HepG2 (cell line): ENCODE results near the gene MASP1. TPM values are rescaled to one million over a fixed set of nuclear protein-coding genes. Genes with fewer than 3 reads are reported as not detected.

Experiments used
- ATAC-seq: fragments of 200-7000 bp; cut with Tn5 transposase; 3 replicates; pipeline ENCODE4 v1.9.1; 2020; ENCODE audit warnings: mild to moderate bottlenecking, moderate library complexity
- BruUV-seq: library from RNA; stranded (reverse); fragments of 400-500 nt; replicated peaks from 2 replicates; lab custom pipeline; 2021; lab: Mats Ljungman, UMichigan
- CTCF ChIA-PET: fragments of 300-600 bp; formaldehyde crosslinking; extraction: SDS; loops from one replicate; lab custom pipeline; 2021; ENCODE audit warnings: low total read pairs, inconsistent platforms, low intra/inter-chr PET ratio; lab: Yijun Ruan, JAX
- POLR2A ChIA-PET: fragments of 350-600 bp; sonication (Branson Sonifier 250); formaldehyde crosslinking; loops from one replicate; lab custom pipeline; 2020; ENCODE audit warnings: antibody characterized with exemption, inconsistent platforms; lab: Yijun Ruan, JAX
- DNase-seq: peaks from one replicate; pipeline ENCODE4 v3.0.0-alpha.2; 2015; ENCODE audit warnings: low spot score
- FAIRE-seq: peaks from 3 replicates; lab custom pipeline; 2011; peaks lifted over from hg19 to GRCh38; lab: Jason Lieb, UNC
- H2AFZ ChIP-seq: one replicate; pipeline ENCODE4 v1.6.1; 2011; ENCODE audit warnings: low read length, inconsistent platforms
- H3K27ac ChIP-seq: fragments of 300-600 bp; 3 replicates; pipeline ENCODE4 v1.8.0; 2011; ENCODE audit warnings: mixed run types, mild to moderate bottlenecking, mixed read lengths, low read length, inconsistent platforms; ENCODE audit not compliant: insufficient read depth; ENCODE audit errors: extremely low read length
- H3K27me3 ChIP-seq, 2 experiments: fragments of 200-600 bp in 1 of 2; 2 replicates in 1 of 2; 3 replicates in 1 of 2; pipeline versions ENCODE4 v1.6.0 to v1.8.0; 2011; ENCODE audit warnings: low read length in 2 of 2, mild to moderate bottlenecking in 2 of 2, moderate library complexity in 2 of 2, inconsistent platforms in 1 of 2; ENCODE audit not compliant: insufficient read depth in 2 of 2, control insufficient read depth in 1 of 2
- H3K36me3 ChIP-seq, 2 experiments: fragments of 200-600 bp in 1 of 2; replicated peaks in 1 of 2; 2 replicates in 1 of 2; 3 replicates in 1 of 2; pipeline versions ENCODE4 v1.5.1 to v1.8.0; 2011; ENCODE audit warnings: low read length in 2 of 2, inconsistent platforms in 1 of 2; ENCODE audit not compliant: insufficient read depth in 2 of 2, control insufficient read depth in 1 of 2
- H3K4me1 ChIP-seq: 2 replicates; pipeline ENCODE4 v1.5.1; 2012; ENCODE audit warnings: low read length, inconsistent platforms; ENCODE audit not compliant: insufficient read depth
- H3K4me2 ChIP-seq: 2 replicates; pipeline ENCODE4 v1.6.0; 2011; ENCODE audit warnings: low read depth, low read length, inconsistent platforms
- H3K4me3 ChIP-seq, 3 experiments: fragments of 200-600 bp in 1 of 3; sonication (generic), shearing (Covaris generic) in 1 of 3; replicated peaks in 1 of 3; 2 replicates each; pipeline ENCODE4 v1.5.1; 2011 to 2016; ENCODE audit warnings: low read length in 3 of 3, inconsistent platforms in 2 of 3, low read depth in 2 of 3, mild to moderate bottlenecking in 2 of 3, control low read depth in 1 of 3, mixed read lengths in 1 of 3; ENCODE audit not compliant: insufficient read depth in 1 of 3
- H3K79me2 ChIP-seq: one replicate; pipeline ENCODE4 v1.6.1; 2011; ENCODE audit warnings: low read length, inconsistent platforms; ENCODE audit not compliant: insufficient read depth
- H3K9ac ChIP-seq: 2 replicates; pipeline ENCODE4 v1.6.0; 2011; ENCODE audit warnings: mild to moderate bottlenecking, low read depth, low read length, inconsistent platforms; ENCODE audit not compliant: insufficient read depth
- H3K9me3 ChIP-seq: 2 replicates; pipeline ENCODE4 v1.5.1; 2012; ENCODE audit warnings: mild to moderate bottlenecking, low read length
- H4K20me1 ChIP-seq: 2 replicates; pipeline ENCODE4 v1.6.0; 2011; ENCODE audit warnings: inconsistent platforms, mild to moderate bottlenecking, low read length, moderate library complexity; ENCODE audit not compliant: insufficient read depth
- GATAD2A ChIP-seq: IDR thresholded peaks from 2 replicates; pipeline ENCODE4 v1.6.1; 2016
- GFI1 ChIP-seq: sonication (generic); formaldehyde crosslinking; IDR thresholded peaks from 2 replicates; pipeline ENCODE4 v1.5.0; 2020; ENCODE audit warnings: missing genetic modification reagents, mild to moderate bottlenecking, borderline replicate concordance
- IKZF5 ChIP-seq: IDR thresholded peaks from 2 replicates; pipeline ENCODE4 v1.6.1; 2018; ENCODE audit warnings: missing genetic modification reagents, mild to moderate bottlenecking, missing compliant biosample characterization
- KDM3A ChIP-seq: IDR thresholded peaks from 2 replicates; pipeline ENCODE4 v1.6.1; 2018; ENCODE audit warnings: low read depth, missing compliant biosample characterization
- MIXL1 ChIP-seq: IDR thresholded peaks from 2 replicates; pipeline ENCODE4 v1.6.1; 2016
- WIZ ChIP-seq: sonication (generic); formaldehyde crosslinking; IDR thresholded peaks from 2 replicates; pipeline ENCODE4 v1.5.1; 2020; ENCODE audit warnings: mild to moderate bottlenecking, missing genetic modification reagents
- ZKSCAN5 ChIP-seq: sonication (generic); formaldehyde crosslinking; IDR thresholded peaks from 2 replicates; pipeline ENCODE4 v1.5.1; 2020; ENCODE audit warnings: mild to moderate bottlenecking, missing genetic modification reagents
- ZNF224 ChIP-seq: sonication (generic); formaldehyde crosslinking; IDR thresholded peaks from 2 replicates; pipeline ENCODE4 v1.5.0; 2020; ENCODE audit warnings: mild to moderate bottlenecking, missing genetic modification reagents
- ZNF263 ChIP-seq: sonication (generic); formaldehyde crosslinking; IDR thresholded peaks from 2 replicates; pipeline ENCODE4 v1.4.0; 2020; ENCODE audit warnings: missing genetic modification reagents
- ZNF275 ChIP-seq: sonication (generic); formaldehyde crosslinking; IDR thresholded peaks from 2 replicates; pipeline ENCODE4 v1.8.0; 2022; ENCODE audit warnings: missing genetic modification reagents, mild to moderate bottlenecking, inconsistent platforms, borderline replicate concordance
- WGBS: methylation state at CpG from one replicate; pipeline ENCODE4 v1.1.6; 2017; ENCODE audit warnings: low lambda C conversion rate; 5-methylcytosine and 5-hydroxymethylcytosine counted together
- in situ Hi-C: cut with HindIII; loops from 2 replicates; pipeline ENCODE4 v1.10.0; 2017; ENCODE audit warnings: low pct_unique_long_range_greater_than_20kb; ENCODE audit not compliant: extremely low pct_ligation_motif_present
- intact Hi-C: fragments of 100-400 bp; cut with micrococcal nuclease; formaldehyde crosslinking; loops from one replicate; pipeline ENCODE4 v1.10.0; 2022; ENCODE audit not compliant: unreplicated experiment
- polyA plus RNA-seq, 8 experiments: library from polyadenylated mRNA; depleted of rRNA in 3 of 8; stranded (reverse) in 7 of 8; unstranded in 1 of 8; fragments of >200 nt; fragmentation: Illumina TruSeq in 4 of 8; extraction: Trizol in 4 of 8; gene quantifications; 2 replicates each; pipeline versions ENCODE4 v1.2.1 to v1.2.3, GENCODE V29; 2011 to 2016; ENCODE audit warnings: low read depth in 4 of 8, missing spikeins in 1 of 8, mixed read lengths in 1 of 8; ENCODE audit not compliant: insufficient read depth in 1 of 8
- total RNA-seq, 5 experiments: library from RNA; depleted of rRNA; stranded (reverse); fragments of >200 nt; fragmentation: Illumina TruSeq; extraction: Trizol; gene quantifications; 2 replicates each; pipeline ENCODE4 v1.2.3, GENCODE V29; 2016; ENCODE audit warnings: low read depth in 1 of 5

MASP1 gene
- total and polyA plus RNA-seq, 2 of the 13 experiments (the other 11 are each of a cell fraction or from before 2014, with no cell fraction given): 10.8 to 56.0 TPM

DNA sequence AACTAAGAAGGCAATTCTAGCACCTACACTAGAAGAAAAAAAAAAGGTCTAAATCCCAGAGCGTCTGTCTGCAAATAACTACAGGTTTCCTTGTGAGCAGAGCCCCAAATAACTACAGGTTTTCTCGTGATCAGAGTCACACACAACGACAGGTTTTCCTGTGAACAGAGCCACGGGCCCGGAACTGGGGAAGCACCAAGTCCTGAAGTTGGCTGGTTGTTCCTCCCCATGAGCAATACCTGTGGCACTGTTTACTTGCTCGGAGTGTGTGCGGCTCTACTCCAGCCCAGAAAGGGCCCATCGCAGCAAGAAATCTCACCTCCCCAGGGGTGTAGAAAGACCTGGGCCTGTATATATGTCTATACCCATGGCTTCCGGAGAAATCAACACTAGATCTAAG is 644 bp upstream of the MASP1 start:
- DNase-seq: no peak
- CTCF ChIA-PET: no interaction called here
- 14% methylated on average over 6 of the region's 9 CpGs for WGBS

More for the DNA sequence above, 644 bp upstream of the MASP1 start:
- no peaks in the 10 kb centered on the region for H3K79me2 ChIP-seq
- intact Hi-C loops (loop anchor here (5.0 kb wide), 1 partner anchor 70 kb away; no protein-coding TSS in a partner anchor), in situ Hi-C loops (loop anchor here (5.0 kb wide), 1 partner anchor 65 kb away; no protein-coding TSS in a partner anchor)
- peaks cover 22% of the 10 kb centered on the region for H3K4me1 ChIP-seq
- H3K36me3 ChIP-seq: no peaks in the 10 kb centered on the region
- ATAC-seq (peak; percentile 72), FAIRE-seq (no peak)
- TF ChIP-seq IKZF5 (CRISPR knock-in tag) (peak; percentile 33; the same call in 1 of the 2 replicates), GFI1 (CRISPR knock-in tag) (0 out of 2 replicates have a peak, but pooled peaks have one; percentile 29), ZKSCAN5 (CRISPR knock-in tag) (peak; percentile 93), ZNF275 (CRISPR knock-in tag) (no peak), WIZ (CRISPR knock-in tag) (0 out of 2 replicates have a peak, but pooled peaks have one; percentile 29), GATAD2A (0 out of 2 replicates have a peak, but pooled peaks have one; percentile 1), ZNF224 (CRISPR knock-in tag) (no peak), ZNF263 (peak; percentile 70; the same call in 1 of the 2 replicates), MIXL1 (CRISPR knock-in tag) (0 out of 2 replicates have a peak, but pooled peaks have one; percentile 4), KDM3A (CRISPR knock-in tag) (no peak; the same call in 1 of the 2 replicates)
- H4K20me1 ChIP-seq: no peaks in the 10 kb centered on the region
- no peaks in the 10 kb centered on the region for H3K9me3 ChIP-seq
- H2AFZ ChIP-seq: no peak overlapping the region
- H3K9ac ChIP-seq: peak overlapping the region; percentile 52
- peak overlapping the region in 2 of 3 experiments; percentile 25 to 29; a peak in 3 of 6 replicates for H3K4me3 ChIP-seq
- peaks cover 2 to 7% of the 10 kb centered on the region in 2 experiments; a peak in 3 of 5 replicates for H3K27me3 ChIP-seq
- H3K4me2 ChIP-seq: peak overlapping the region; percentile 74
- no TSS peak for BruUV-seq
- POLR2A ChIA-PET: no interaction called here
- H3K27ac ChIP-seq: peak overlapping the region; percentile 70
